KMS-11 (cell line): Measurements from ENCODE around the gene CCL7.
"Not testable (repeated sequence)": the region's sequence is repeated elsewhere in the genome, so short reads cannot be mapped to it uniquely, and the experiment has no call there.

Experiments used
- H2AFZ ChIP-seq: fragments of 200-600 bp; sonication (generic); 2 replicates; pipeline ENCODE4 v1.6.1; 2016; ENCODE audit warnings: antibody characterized with exemption, mixed run types, low read depth
- H3K27ac ChIP-seq: fragments of 200-600 bp; sonication (generic); 2 replicates; pipeline ENCODE4 v1.6.1; 2016; ENCODE audit warnings: mild to moderate bottlenecking, mixed run types
- H3K27me3 ChIP-seq: fragments of 200-600 bp; sonication (generic); 2 replicates; pipeline ENCODE4 v1.6.1; 2017; ENCODE audit warnings: mild to moderate bottlenecking, low read depth, mixed run types, moderate library complexity; ENCODE audit not compliant: insufficient read depth
- H3K36me3 ChIP-seq: fragments of 200-600 bp; sonication (generic); 2 replicates; pipeline ENCODE4 v1.6.1; 2017; ENCODE audit warnings: mild to moderate bottlenecking, mixed run types; ENCODE audit not compliant: insufficient read depth
- H3K4me1 ChIP-seq: fragments of 200-600 bp; sonication (generic); 2 replicates; pipeline ENCODE4 v1.6.1; 2016; ENCODE audit warnings: mild to moderate bottlenecking, low read depth, mixed run types; ENCODE audit not compliant: poor library complexity, severe bottlenecking
- H3K4me2 ChIP-seq: fragments of 200-600 bp; sonication (generic); 2 replicates; pipeline ENCODE4 v1.7.0; 2016; ENCODE audit warnings: mild to moderate bottlenecking, mixed run types
- H3K4me3 ChIP-seq: fragments of 200-600 bp; sonication (generic); IDR thresholded peaks from 2 replicates; pipeline ENCODE4 v1.6.1; 2017; ENCODE audit warnings: low read depth, low read length, mixed read lengths; ENCODE audit not compliant: insufficient read depth
- H3K79me2 ChIP-seq: fragments of 200-600 bp; sonication (generic); 2 replicates; pipeline ENCODE4 v1.6.1; 2016; ENCODE audit warnings: low read depth, mixed run types; ENCODE audit not compliant: insufficient read depth
- H3K9ac ChIP-seq: fragments of 200-600 bp; sonication (generic); 2 replicates; pipeline ENCODE4 v1.6.1; 2016; ENCODE audit warnings: mild to moderate bottlenecking, mixed run types
- H4K20me1 ChIP-seq: fragments of 200-600 bp; sonication (generic); 2 replicates; pipeline ENCODE4 v1.6.1; 2016; ENCODE audit warnings: mild to moderate bottlenecking, mixed run types; ENCODE audit not compliant: insufficient read depth
- TF ChIP-seq, protein P1 (sequence below): fragments of 200-600 bp; sonication (generic); conservative IDR thresholded peaks from 2 replicates; pipeline ENCODE4 v1.6.1; 2017; ENCODE audit warnings: low read depth, mild to moderate bottlenecking, antibody characterized with exemption, low read length, moderate library complexity, mixed read lengths

Gene CCL7

DNA sequence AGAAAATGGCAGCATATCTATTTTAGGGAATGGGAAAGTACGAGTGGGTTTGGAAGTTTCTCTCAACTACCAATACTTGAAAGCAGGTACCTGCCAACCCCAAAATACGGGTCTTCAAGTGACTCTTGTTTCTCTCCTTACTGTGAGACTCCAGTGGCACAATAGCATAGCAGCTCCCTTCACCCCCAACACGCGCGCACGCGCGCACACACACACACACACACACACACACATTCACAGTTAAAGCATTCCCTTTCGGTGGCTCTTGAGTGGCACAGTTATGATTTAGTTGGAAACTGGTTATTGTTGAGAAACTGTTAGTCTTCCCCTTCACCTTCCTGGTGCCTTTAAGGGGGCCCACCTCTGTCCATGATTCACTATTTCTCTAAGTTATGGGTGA lies 45.0 kb upstream of the CCL7 start:
- no peak overlapping the region for H2AFZ ChIP-seq
- H3K27ac ChIP-seq = no peak overlapping the region
- TF ChIP-seq, protein P1, sequence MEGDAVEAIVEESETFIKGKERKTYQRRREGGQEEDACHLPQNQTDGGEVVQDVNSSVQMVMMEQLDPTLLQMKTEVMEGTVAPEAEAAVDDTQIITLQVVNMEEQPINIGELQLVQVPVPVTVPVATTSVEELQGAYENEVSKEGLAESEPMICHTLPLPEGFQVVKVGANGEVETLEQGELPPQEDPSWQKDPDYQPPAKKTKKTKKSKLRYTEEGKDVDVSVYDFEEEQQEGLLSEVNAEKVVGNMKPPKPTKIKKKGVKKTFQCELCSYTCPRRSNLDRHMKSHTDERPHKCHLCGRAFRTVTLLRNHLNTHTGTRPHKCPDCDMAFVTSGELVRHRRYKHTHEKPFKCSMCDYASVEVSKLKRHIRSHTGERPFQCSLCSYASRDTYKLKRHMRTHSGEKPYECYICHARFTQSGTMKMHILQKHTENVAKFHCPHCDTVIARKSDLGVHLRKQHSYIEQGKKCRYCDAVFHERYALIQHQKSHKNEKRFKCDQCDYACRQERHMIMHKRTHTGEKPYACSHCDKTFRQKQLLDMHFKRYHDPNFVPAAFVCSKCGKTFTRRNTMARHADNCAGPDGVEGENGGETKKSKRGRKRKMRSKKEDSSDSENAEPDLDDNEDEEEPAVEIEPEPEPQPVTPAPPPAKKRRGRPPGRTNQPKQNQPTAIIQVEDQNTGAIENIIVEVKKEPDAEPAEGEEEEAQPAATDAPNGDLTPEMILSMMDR = no peak
- H3K79me2 ChIP-seq = no peaks in the 10 kb centered on the region
- H3K4me1 ChIP-seq = no peaks in the 10 kb centered on the region
- no peaks in the 10 kb centered on the region for H4K20me1 ChIP-seq
- H3K27me3 ChIP-seq = no peaks in the 10 kb centered on the region
- H3K4me3 ChIP-seq = no peak overlapping the region
- no peak overlapping the region for H3K4me2 ChIP-seq
- no peak overlapping the region for H3K9ac ChIP-seq
- H3K36me3 ChIP-seq = no peaks in the 10 kb centered on the region

DNA sequence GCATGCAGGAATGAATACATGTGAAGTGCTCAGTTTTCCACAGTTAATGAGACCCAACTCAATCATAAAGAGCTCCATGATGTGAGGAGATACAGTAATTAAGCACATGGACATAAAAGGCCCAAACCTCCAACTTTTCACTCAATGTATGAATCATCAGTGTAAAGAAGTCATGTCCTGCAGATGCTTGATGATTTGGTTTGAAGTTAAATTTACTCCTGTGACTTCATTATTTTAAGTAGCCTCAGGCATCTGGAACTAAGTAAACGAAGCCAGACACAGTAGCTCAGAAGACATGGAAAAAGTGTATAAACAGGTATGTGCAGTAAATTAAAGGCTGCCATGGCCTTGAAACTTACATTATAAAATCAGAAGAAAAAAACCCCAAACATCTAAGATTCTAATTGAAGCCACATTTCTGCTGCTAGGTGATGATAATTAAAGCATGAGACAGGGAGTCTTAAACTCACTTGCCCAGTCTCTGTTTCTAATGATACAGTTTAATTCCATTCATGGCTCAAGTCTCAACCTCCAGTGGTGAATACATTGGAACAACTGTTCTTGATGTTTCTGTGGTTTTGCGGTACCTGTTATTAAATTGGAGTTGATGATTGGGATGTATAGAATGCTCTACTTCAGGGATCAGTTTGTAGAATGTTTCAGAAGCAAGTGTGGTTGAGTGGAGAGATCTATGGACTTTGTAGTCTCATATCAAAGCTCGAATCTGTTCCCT lies 43.8 kb upstream of the CCL7 start:
- H3K27me3 ChIP-seq = no peaks in the 10 kb centered on the region
- H3K79me2 ChIP-seq = no peaks in the 10 kb centered on the region
- H2AFZ ChIP-seq = no peak overlapping the region
- no peak overlapping the region for H3K27ac ChIP-seq
- H3K36me3 ChIP-seq = no peaks in the 10 kb centered on the region
- H3K4me3 ChIP-seq = no peak overlapping the region
- H4K20me1 ChIP-seq = no peaks in the 10 kb centered on the region
- H3K4me1 ChIP-seq = no peaks in the 10 kb centered on the region
- TF ChIP-seq, protein P1 = no peak
- no peak overlapping the region for H3K9ac ChIP-seq
- no peak overlapping the region for H3K4me2 ChIP-seq

- Histone ChIP-seq H3K9ac (no peak overlapping the region), H4K20me1 (no peaks in the 10 kb centered on the region), H3K36me3 (no peaks in the 10 kb centered on the region), H3K4me1 (no peaks in the 10 kb centered on the region), H3K4me3 (no peak overlapping the region), H3K27me3 (no peaks in the 10 kb centered on the region), H3K79me2 (no peaks in the 10 kb centered on the region), H2AFZ (no peak overlapping the region), H3K4me2 (no peak overlapping the region), H3K27ac (no peak overlapping the region)
- TF ChIP-seq, protein P1 = no peak
Observed at GRCh38 chr17:34226744-34227034, 43.3 kb upstream of the CCL7 start.

GRCh38 chr17:34227293-34227692 lies 42.7 kb upstream of the CCL7 start:
- not testable (repeated sequence) for H3K27ac ChIP-seq, H3K36me3 ChIP-seq, H2AFZ ChIP-seq, H4K20me1 ChIP-seq, H3K27me3 ChIP-seq, H3K4me3 ChIP-seq, H3K4me2 ChIP-seq, H3K79me2 ChIP-seq, H3K9ac ChIP-seq, H3K4me1 ChIP-seq

GRCh38 chr17:34227707-34228106 lies 42.3 kb upstream of the CCL7 start:
- TF ChIP-seq, protein P1 = no peak
- no peak overlapping the region for H3K4me3 ChIP-seq
- no peaks in the 10 kb centered on the region for H3K36me3 ChIP-seq
- H4K20me1 ChIP-seq = no peaks in the 10 kb centered on the region
- no peak overlapping the region for H3K27ac ChIP-seq
- H3K27me3 ChIP-seq = no peaks in the 10 kb centered on the region
- H3K9ac ChIP-seq = no peak overlapping the region
- H2AFZ ChIP-seq = no peak overlapping the region
- H3K79me2 ChIP-seq = no peaks in the 10 kb centered on the region
- H3K4me1 ChIP-seq = no peaks in the 10 kb centered on the region
- no peak overlapping the region for H3K4me2 ChIP-seq
